ENCODE results near the gene SPTLC1.

The SPTLC1 gene

DNA sequence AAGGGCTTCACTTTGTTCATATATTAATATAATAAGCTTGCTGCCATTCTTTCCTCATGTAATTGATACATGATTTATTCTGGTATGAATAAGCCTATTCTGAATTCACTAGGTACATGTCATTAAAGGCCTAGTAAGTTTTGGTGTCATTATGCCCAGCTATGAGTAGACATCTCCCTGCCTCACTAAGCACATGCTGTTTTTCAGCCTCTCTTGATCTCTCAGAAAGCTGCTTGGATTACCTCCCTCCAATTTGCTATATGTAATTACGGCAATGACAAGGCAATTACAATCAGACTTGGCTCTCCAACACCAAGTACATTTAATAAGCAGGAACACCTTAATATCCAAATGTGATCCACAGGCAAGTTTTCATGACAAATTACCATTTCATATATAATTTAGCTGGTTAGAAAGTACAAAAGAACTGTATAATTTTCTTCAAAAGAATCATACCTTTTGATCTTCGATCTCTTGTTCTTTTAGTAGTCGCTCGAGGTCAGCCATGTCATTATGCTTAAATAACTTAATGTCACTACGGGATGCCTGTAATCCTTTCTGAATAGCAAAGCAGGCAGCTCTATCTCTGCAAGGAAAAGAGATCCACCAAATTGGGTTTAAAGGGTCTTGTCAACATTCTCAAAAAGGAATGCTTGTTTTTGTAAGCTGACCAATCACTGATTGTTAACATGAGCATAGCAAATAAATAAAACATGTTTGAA is 56.3 kb downstream of the SPTLC1 start:
- Histone ChIP-seq H3K4me2 (ENCODE audit: low read length) (no peak overlapping the region), H3K36me3 (ENCODE audit: control insufficient read depth, insufficient read depth, low read length) (no peaks in the 10 kb centered on the region), H2AFZ (no peak overlapping the region), H3K4me1 (no peaks in the 10 kb centered on the region), H3K9ac (no peak overlapping the region), H3K27me3 (ENCODE audit: control insufficient read depth, insufficient read depth, low read length) (no peaks in the 10 kb centered on the region), H3K4me3 (ENCODE audit: low read depth, low read length) (no peak overlapping the region), H3K79me2 (no peaks in the 10 kb centered on the region), H3K27ac (no peak overlapping the region), H3K9me3 (ENCODE audit: control insufficient read depth, low read length) (peaks cover 4% of the 10 kb centered on the region)
- TF ChIP-seq, protein P1, sequence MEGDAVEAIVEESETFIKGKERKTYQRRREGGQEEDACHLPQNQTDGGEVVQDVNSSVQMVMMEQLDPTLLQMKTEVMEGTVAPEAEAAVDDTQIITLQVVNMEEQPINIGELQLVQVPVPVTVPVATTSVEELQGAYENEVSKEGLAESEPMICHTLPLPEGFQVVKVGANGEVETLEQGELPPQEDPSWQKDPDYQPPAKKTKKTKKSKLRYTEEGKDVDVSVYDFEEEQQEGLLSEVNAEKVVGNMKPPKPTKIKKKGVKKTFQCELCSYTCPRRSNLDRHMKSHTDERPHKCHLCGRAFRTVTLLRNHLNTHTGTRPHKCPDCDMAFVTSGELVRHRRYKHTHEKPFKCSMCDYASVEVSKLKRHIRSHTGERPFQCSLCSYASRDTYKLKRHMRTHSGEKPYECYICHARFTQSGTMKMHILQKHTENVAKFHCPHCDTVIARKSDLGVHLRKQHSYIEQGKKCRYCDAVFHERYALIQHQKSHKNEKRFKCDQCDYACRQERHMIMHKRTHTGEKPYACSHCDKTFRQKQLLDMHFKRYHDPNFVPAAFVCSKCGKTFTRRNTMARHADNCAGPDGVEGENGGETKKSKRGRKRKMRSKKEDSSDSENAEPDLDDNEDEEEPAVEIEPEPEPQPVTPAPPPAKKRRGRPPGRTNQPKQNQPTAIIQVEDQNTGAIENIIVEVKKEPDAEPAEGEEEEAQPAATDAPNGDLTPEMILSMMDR (IDR thresholded peaks at IDR 0.05): no peak

DNA sequence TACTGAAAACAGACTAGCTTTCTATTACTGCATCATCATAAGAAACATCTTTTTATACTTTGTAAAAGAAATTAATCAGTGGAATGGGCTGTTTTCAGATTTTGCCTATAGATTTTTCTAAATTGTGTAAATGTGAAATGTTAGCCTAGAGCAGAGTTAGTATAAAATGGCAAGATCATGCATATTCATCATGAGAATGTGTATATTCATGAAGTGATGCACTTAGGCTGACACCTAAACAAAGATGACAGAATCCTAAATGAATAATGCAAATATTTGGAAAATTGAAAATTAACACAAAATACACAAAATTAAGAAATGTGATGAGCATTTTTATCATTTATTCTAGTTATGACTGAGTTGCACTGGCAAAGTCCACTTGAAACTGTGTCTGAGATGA is 57.2 kb downstream of the SPTLC1 start:
- TF ChIP-seq, protein P1 (IDR thresholded peaks at IDR 0.05): no peak
- Histone ChIP-seq H3K4me2 (ENCODE audit: low read length) (no peak overlapping the region), H3K9me3 (ENCODE audit: control insufficient read depth, low read length) (peaks cover 4% of the 10 kb centered on the region), H3K27me3 (ENCODE audit: control insufficient read depth, insufficient read depth, low read length) (no peaks in the 10 kb centered on the region), H2AFZ (no peak overlapping the region), H3K4me1 (no peaks in the 10 kb centered on the region), H3K4me3 (ENCODE audit: low read depth, low read length) (no peak overlapping the region), H3K9ac (no peak overlapping the region), H3K27ac (no peak overlapping the region), H3K79me2 (no peaks in the 10 kb centered on the region), H3K36me3 (ENCODE audit: control insufficient read depth, insufficient read depth, low read length) (no peaks in the 10 kb centered on the region)

DNA sequence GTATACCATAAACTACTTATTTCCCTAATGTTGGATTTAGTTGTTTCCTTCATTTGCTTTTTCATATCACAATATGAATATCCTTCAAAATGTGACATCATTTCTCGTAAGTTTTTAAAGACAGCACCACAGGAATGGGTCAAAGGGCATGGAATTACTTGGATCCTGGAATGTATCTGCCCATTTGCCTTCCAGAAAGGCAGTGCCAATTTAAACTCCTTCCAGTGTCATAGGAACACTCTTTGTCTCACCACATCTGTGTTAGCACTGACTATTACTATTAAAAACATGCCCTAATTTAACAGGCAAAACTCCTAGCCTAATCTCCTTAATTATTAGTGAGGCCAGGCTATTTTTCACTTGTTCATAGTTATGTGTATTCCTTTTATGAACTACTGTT is 58.0 kb downstream of the SPTLC1 start:
- Histone ChIP-seq H3K79me2 (no peaks in the 10 kb centered on the region), H3K4me2 (ENCODE audit: low read length) (no peak overlapping the region), H3K27me3 (ENCODE audit: control insufficient read depth, insufficient read depth, low read length) (no peaks in the 10 kb centered on the region), H2AFZ (no peak overlapping the region), H3K4me1 (no peaks in the 10 kb centered on the region), H3K9ac (no peak overlapping the region), H3K27ac (no peak overlapping the region), H3K36me3 (ENCODE audit: control insufficient read depth, insufficient read depth, low read length) (no peaks in the 10 kb centered on the region), H3K9me3 (ENCODE audit: control insufficient read depth, low read length) (peaks cover 4% of the 10 kb centered on the region), H3K4me3 (ENCODE audit: low read depth, low read length) (no peak overlapping the region)
- TF ChIP-seq, protein P1 (IDR thresholded peaks at IDR 0.05): no peak

DNA sequence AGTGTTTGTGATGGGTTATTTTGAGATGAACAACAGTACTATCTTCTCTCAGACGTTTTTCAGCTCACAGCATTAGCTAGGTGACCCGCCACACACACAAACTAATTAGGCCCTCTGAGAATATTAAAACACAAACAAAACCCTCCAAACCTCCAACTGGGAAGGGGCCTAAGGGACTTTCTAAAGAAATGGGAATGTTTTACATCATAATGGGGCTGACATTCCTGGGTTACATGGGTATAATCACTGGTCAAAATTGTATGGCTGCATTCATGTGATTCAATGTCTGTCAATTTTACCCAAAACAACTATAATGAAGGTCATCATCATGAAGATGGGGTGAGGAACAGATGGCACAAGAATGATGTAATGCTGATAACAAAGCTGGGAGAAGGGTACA is 59.6 kb downstream of the SPTLC1 start:
- no peak overlapping the region for H3K4me2 ChIP-seq (ENCODE audit: low read length)
- H2AFZ ChIP-seq: no peak overlapping the region
- no peak overlapping the region for H3K9ac ChIP-seq
- no peaks in the 10 kb centered on the region for H3K9me3 ChIP-seq (ENCODE audit: control insufficient read depth, low read length)
- no peak overlapping the region for H3K27ac ChIP-seq
- H3K27me3 ChIP-seq (ENCODE audit: control insufficient read depth, insufficient read depth, low read length): no peaks in the 10 kb centered on the region
- H3K4me3 ChIP-seq (ENCODE audit: low read depth, low read length): no peak overlapping the region
- H3K4me1 ChIP-seq: no peaks in the 10 kb centered on the region
- TF ChIP-seq, protein P1 (IDR thresholded peaks at IDR 0.05): no peak
- H3K79me2 ChIP-seq: no peaks in the 10 kb centered on the region
- no peaks in the 10 kb centered on the region for H3K36me3 ChIP-seq (ENCODE audit: control insufficient read depth, insufficient read depth, low read length)
